ENCODE results near the gene PEX11G.

PEX11G gene

DNA sequence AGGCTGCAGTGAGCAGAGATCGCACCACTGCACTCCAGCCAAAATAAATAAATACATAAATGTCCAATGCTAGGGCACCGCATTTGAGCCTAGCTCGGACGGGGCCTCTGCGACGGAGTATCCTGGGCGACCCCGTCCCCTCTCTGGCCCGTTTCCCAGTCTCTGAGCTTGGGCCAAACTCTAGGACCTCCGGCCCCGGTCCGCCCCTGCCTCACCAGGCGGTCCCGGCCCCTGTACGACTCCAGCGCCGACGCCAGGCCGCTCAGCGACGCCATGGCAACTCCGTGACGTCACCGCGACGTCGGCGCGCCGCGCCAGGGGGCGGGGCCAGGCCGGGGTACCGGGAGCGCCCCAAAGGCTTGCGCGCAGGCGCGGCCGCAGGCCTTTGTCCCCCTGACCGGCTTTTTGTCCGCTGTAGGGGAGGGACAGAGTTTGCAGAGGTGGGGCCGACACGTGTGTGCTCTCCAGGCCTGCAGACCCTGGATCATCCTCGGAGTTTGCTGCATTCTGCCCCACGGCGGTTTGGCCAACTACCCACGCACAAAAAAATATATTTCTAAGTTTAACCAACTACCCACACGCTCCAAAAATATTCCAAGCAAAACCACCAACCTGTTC lies at the start of gene PEX11G:
Gene PEX11G, minus strand, starts transcription at position 300 of the 618 bp plus-strand sequence. Its CDS starts 25 bp downstream, at position 275.
- peak; percentile 99 for DNase-seq (ENCODE audit: low spot score)

GRCh38 chr19:7535998-7536695 lies 47.3 kb upstream of the PEX11G start:
- DNase-seq (ENCODE audit: low spot score), result no peak

- peak; percentile 96 for DNase-seq (ENCODE audit: low spot score)
Measured at GRCh38 chr19:7535047-7535997, 46.5 kb upstream of the PEX11G start, which contains the start of gene PNPLA6. TSS of gene PNPLA6 (plus strand) at chr19:7535717. CDS start at chr19:7535789, 72 bp downstream.

GRCh38 chr19:7534531-7535046 lies 45.8 kb upstream of the PEX11G start:
- DNase-seq (ENCODE audit: low spot score), result peak; percentile 74

DNA sequence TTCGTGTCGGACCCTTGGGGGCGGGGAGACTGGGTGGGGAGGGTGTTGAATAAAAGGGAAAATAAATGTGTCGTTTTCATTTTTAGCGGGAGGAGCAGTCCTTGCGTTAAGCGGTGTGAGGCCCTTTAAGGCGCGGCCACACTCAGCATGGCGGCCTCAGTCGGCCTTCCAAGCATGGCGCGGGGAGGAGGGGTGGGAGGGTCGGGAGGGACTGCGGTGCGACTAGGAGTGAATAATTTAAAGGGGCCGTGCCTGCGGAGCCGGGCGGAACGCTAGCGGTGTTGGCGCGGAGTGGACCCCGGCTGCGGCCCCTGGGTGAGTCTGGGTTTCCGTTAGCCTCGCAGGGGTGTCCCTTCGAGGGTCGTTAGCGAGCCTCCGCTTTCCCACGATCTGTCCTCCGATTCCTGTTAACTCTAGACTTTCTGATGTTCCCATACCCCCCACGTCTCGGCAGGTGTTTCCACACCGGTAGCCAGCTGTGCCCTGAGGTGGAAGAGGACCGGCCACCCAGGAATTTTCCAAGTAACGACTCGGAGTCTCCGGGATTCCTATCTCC lies 45.2 kb upstream of the PEX11G start:
- peak; percentile 90 for DNase-seq (ENCODE audit: low spot score)

- no peak for DNase-seq (ENCODE audit: low spot score)
Measured at GRCh38 chr19:7533281-7533885, 44.5 kb upstream of the PEX11G start.

DNA sequence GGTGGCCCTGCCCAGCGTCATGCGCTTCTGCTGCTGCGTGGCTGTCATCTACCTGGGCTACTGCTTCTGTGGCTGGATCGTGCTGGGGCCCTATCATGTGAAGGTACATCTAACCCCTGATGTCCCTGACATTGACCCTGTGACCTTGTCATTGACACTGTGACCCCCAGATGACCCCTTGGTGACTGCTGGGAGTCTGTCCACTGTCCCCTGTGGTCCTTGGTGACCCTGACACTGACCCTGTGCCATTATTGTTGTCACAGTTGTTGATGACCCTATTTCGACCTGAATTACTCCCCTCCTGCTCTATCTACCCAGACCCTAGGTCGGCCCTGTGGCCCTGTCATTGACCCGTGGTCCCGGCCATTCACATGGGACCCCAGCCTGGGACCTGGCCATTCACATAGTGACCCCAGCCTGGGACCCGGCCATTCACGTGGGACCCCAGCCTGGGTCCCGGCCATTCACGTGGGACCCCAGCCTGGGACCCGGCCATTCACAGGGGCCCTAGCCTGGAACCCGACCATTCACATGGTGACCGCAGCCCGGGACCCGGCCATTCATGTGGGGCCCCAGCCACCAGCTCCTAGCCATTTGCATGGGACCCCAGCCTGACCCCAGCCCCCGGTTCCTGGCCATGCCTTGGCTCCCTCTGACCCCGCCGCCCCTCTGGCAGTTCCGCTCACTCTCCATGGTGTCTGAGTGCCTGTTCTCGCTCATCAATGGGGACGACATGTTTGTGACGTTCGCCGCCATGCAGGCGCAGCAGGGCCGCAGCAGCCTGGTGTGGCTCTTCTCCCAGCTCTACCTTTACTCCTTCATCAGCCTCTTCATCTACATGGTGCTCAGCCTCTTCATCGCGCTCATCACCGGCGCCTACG lies 41.0 kb upstream of the PEX11G start:
- no peak for DNase-seq (ENCODE audit: low spot score)

DNA sequence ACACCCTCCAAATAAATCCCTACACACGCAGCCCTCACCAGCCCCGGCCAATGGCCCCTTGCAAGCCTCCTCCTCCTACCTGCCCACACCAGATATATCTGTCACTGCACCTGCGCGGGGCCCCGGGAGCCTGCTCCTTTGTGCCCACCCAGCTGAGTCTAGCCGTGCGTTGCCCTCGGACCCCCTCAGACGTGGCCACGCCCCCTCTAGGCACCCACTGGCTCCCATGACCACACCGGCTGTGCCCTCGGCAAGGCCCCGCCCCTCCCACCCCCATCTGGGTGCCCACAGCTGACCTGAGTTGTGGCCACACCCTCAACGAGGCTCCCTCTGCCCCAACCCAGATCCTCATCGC lies 40.4 kb upstream of the PEX11G start:
- no peak for DNase-seq (ENCODE audit: low spot score)

GRCh38 chr19:7528522-7529245 lies 39.8 kb upstream of the PEX11G start:
- DNase-seq (ENCODE audit: low spot score), result no peak

DNA sequence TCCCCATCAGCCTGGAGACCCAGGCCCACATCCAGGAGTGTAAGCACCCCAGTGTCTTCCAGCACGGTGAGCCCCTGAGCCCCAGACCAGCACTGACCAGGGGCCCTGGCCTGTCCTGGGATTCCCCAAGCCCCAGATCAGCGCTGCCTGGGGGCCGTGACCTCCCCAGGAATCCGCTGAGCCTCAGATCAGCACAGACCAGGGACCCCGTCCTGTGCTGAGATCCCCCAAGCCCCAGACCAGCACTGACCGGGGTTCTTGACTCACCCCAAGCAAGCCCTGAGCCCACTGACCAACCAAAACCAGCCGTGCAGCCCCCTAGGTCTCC lies 39.3 kb upstream of the PEX11G start:
- DNase-seq (ENCODE audit: low spot score), result no peak

DNA sequence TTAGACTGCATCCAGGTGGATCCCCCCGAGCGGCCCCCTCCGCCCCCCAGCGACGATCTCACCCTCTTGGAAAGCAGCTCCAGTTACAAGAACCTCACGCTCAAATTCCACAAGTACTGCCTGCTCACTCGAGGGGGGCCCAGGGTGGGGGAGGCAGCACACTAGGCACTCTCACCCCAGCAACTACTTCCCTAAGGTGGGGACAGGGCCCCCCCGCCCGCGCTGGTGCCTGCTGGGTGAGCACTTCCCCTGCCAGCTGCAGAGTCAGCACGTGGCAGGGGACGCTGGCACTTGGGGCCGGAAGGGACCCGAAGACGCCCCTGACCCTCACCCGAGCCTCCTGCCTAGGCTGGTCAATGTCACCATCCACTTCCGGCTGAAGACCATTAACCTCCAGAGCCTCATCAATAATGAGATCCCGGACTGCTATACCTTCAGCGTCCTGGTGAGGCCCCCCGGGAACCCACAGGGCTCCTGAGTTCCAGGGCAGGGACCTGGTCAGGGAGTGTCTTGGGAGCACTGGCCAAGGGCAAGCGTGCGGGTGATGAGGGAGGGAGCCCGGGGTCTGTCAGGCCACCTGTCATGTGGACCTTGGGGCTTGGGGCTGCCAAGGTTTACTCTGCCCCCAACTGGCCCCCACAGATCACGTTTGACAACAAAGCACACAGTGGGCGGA lies 38.8 kb upstream of the PEX11G start:
- DNase-seq (ENCODE audit: low spot score), result no peak

DNA sequence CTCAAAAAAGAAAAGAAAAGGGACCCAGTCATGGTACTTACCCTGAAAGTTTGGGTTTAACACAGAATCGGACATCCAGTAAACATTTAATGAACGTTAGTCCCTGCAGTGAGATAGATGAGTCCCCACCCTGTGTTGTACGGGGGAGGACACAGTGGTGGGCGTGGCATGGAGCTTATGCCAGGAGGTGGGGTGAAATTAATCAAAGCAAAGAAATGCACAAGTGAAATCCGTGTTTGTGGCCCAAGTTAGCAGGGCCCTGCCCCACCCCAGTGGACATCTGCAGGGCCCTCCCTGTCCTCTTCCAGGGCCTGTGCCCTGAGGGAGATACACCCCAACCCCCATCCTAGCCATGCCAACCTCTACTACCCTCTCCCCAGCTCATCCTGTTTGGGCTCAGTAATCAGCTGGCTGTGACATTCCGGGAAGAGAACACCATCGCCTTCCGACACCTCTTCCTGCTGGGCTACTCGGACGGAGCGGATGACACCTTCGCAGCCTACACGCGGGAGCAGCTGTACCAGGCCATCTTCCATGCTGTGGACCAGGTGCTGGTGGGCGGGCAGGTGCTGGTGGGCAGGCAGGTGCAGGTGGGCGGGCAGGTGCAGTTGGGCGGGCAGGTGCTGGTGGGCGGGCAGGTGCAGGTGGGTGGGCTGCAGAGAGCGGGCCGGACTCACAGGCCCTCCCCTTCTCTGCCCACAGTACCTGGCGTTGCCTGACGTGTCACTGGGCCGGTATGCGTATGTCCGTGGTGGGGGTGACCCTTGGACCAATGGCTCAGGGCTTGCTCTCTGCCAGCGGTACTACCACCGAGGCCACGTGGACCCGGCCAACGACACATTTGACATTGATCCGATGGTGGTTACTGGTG lies 37.5 kb upstream of the PEX11G start:
- no peak for DNase-seq (ENCODE audit: low spot score)

GRCh38 chr19:7524992-7525739 lies 36.3 kb upstream of the PEX11G start:
- no peak for DNase-seq (ENCODE audit: low spot score)

DNA sequence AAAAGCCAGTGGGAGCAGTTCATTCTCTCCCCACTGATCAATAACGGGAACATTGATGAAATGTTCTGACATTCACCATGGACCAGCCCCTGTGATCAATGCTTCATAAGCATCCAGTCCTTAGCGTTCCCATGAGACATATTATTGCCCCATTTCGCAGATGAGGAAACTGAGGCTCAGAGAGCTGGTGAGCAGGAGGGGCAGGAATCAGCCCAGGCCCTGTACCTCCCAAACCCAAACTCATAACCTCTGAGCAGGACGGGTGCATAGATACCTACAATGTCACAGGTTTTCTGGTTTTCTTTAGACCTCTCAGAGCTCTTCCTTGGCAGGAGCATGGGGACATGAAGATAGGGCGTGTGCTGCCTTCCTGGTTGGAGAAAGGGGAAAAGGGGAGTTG lies 35.7 kb upstream of the PEX11G start:
- DNase-seq (ENCODE audit: low spot score), result no peak

DNA sequence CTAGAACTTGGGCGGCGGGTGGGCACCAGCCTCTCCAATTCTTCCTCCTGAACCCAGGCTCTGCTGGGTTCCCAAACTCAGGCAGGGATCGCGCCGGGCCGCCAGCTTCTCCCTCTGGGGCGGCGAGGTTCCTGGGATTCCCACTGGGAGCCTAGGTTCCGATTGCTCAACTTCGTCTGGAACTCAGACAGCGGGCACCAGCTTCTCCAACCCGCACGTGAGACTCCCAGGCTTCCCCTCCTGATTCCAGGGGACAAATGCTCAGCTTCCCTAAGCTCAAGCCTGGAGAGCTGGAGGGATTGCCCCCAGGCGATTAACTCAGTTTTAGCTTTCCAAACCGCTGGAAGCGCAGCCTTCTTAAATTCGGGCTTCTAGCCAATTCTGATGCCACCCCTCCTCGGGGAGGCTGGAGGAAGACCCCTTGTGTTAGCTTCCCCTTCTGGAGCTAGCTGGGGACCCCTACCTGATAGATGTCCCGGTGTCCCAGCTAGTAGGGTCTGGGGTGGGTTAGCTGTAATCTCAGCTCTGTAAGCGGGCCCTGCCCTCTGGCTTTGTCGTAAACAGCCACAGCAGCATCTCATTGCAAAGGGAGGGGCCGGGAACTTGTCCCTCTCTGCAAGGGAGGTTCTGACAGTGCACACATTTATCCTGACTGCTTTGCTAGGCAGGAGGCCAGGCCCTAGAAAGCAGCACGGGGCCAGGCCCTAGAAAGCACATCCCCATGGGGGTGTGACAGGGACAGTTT lies 34.3 kb upstream of the PEX11G start:
- DNase-seq (ENCODE audit: low spot score), result no peak

DNA sequence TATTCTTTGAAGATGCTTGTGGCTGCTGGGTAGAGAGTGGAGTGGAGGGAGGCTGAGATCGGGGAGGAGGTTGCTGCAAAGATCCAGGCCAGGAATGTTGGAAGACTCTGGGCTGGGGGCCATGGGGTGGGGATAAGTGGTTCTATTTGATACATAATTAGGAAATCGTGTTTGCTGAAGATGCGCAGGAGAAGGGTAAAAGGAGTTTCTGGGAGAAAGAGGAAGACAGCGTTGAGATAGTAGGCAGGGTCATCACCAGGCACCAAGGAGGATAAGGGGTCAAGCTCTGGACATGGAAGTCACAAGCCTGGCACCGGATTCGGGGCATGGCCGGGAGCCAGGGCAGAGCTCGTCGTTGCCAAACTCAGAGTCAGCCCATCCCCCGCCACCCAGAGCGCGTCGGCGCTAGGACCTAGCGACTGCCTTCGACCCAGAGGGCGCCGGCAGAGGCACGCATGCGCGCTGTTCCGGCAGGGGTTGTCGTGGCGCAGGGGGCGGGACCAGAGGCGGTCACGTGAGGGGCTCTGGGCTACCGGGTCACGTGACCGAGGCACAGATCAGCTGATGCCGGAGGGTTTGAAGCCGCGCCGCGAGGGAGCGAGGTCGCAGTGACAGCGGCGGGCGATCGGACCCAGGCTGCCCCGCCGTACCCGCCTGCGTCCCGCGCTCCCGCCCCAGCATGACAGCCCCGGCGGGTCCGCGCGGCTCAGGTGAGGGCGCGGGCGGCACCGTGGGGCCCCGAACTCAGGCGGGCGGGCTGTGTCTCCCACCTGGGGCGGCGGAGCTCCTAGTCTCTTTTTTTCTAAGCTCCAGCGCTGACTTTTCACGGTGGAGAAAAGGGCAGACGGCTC lies 33.5 kb upstream of the PEX11G start, which contains the start of gene MCOLN1:
Gene MCOLN1, plus strand, starts transcription at position 553 of the 851 bp plus-strand sequence. Its CDS starts 127 bp downstream, at position 680.
- DNase-seq (ENCODE audit: low spot score), result peak; percentile 100
